HG02798 (cell line): ENCODE results near the gene XYLT1.
"Not testable (repeated sequence)": the region's sequence is repeated elsewhere in the genome, so short reads cannot be mapped to it uniquely, and the experiment has no call there.

Experiments
- ATAC-seq: cut with Tn5 transposase; IDR thresholded peaks from one replicate; pipeline ENCODE4 v1.9.1; 2021; ENCODE audit warnings: mild to moderate bottlenecking; ENCODE audit not compliant: unreplicated experiment, poor library complexity

XYLT1 gene

GRCh38 chr16:17491140-17491662 lies 20.4 kb upstream of the XYLT1 start:
- no peak for ATAC-seq

- ATAC-seq: no peak
Measured at GRCh38 chr16:17488506-17488905, 17.7 kb upstream of the XYLT1 start.

GRCh38 chr16:17483351-17483750 lies 12.6 kb upstream of the XYLT1 start:
- no peak for ATAC-seq

- not testable (repeated sequence) for ATAC-seq
Measured at GRCh38 chr16:17482341-17482740, 11.6 kb upstream of the XYLT1 start.

GRCh38 chr16:17481736-17482135 lies 11.0 kb upstream of the XYLT1 start:
- no peak for ATAC-seq

- not testable (repeated sequence) for ATAC-seq
Measured at GRCh38 chr16:17477260-17477545, 6.4 kb upstream of the XYLT1 start.

- no peak for ATAC-seq
Measured at GRCh38 chr16:17476414-17477259, 5.9 kb upstream of the XYLT1 start.

- no peak for ATAC-seq
Measured at GRCh38 chr16:17475104-17475503, 4.3 kb upstream of the XYLT1 start.

- no peak for ATAC-seq
Measured at GRCh38 chr16:17474572-17474971, 3.8 kb upstream of the XYLT1 start.

- ATAC-seq: no peak
Measured at GRCh38 chr16:17474037-17474436, 3.3 kb upstream of the XYLT1 start.

GRCh38 chr16:17471719-17472461 lies 1.1 kb upstream of the XYLT1 start:
- no peak for ATAC-seq

- ATAC-seq: no peak
Measured at GRCh38 chr16:17470182-17470907, 415 bp downstream of the XYLT1 start.

GRCh38 chr16:17469741-17470181 lies 999 bp downstream of the XYLT1 start:
- ATAC-seq: no peak

- ATAC-seq: no peak
Measured at GRCh38 chr16:17469011-17469740, 1.6 kb downstream of the XYLT1 start.

- no peak for ATAC-seq
Measured at GRCh38 chr16:17468611-17469010, 2.1 kb downstream of the XYLT1 start.

- ATAC-seq: no peak
Measured at GRCh38 chr16:17467923-17468540, 2.7 kb downstream of the XYLT1 start.

- ATAC-seq: no peak
Measured at GRCh38 chr16:17466876-17467275, 3.9 kb downstream of the XYLT1 start.

- no peak for ATAC-seq
Measured at GRCh38 chr16:17465460-17465859, 5.3 kb downstream of the XYLT1 start.

- ATAC-seq: no peak
Measured at GRCh38 chr16:17463335-17463734, 7.4 kb downstream of the XYLT1 start.
